GM10847 (cell line): ENCODE data around the gene LRMDA.

Experiments
- POLR2A ChIP-seq: IDR thresholded peaks from 2 replicates; pipeline ENCODE4 v1.6.1; 2011; ENCODE audit not compliant: insufficient read length; ENCODE audit errors: extremely low read depth

LRMDA gene

DNA sequence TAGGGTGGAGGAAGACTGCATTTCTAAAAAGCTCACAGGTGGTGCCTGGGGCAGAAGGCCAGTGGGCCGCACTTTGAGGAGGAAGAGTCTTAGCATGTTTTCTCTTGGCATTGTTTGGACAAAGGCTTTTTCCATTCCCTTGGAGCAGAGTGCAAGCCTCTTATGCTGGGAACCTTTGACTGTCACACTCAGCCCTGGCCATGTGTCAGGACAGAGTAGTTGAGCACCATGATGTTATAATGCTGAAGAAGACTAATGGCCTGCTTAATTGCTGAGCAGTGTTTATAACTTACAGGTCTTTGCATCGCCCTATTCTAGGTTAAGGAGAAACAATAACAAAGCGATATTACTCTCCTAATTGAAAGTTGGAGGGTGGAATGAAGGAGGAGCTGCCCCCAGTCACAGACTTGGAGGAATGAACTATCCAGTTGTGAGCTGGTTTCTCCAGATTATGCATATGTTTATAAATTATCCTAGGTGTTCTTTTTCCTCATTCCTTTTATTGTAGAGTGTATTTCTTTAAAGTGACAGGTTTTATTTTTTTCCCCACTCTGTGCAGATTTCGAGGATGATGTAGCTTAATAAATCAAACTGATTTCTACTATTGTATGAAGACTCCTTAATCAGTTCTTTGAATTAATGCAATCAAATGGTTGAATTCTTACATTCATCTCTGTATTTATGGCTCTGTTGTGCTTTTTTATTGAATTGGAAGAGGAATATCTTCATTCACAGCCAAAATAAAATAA lies 767.0 kb downstream of the LRMDA start:
- no peak for TF ChIP-seq POLR2A

DNA sequence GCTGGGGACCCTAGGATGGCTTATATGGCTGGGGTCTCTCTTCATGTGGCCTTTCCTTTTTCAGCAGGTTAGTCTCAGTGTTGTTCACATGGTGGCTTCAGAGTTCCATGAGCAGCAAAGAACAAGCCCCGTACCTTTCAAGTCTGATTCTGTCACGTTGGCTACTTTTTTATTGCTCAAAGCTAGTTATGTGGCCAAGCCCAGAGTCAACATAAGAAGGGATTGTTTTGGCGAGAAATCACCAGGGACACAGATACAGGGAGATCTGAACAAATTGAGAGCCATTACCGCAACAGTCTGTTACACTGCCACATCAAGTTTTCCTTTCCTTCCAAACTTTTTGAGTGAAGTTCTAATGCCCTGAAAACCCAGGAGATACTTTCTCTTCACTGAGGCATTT lies 770.5 kb downstream of the LRMDA start:
- TF ChIP-seq POLR2A, result no peak

DNA sequence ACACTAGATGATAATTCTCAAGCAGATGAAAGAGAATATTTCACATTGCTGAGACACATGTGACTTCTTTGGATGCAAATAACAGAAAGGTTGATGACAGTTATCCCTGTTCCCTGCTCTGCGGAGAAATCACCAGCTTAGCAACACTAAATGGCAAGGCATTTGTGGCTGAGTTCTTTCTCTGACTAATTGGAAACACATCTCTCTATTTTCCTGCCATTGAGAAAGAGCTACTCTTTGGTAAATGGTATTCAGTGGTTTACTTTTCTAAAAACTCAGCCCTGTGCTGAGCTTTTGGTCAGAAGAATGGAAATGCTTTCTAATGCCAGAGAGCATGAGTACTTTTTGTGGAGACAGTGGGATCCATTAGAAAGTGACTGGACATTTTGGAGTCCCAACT lies 771.4 kb downstream of the LRMDA start:
- no peak for TF ChIP-seq POLR2A

DNA sequence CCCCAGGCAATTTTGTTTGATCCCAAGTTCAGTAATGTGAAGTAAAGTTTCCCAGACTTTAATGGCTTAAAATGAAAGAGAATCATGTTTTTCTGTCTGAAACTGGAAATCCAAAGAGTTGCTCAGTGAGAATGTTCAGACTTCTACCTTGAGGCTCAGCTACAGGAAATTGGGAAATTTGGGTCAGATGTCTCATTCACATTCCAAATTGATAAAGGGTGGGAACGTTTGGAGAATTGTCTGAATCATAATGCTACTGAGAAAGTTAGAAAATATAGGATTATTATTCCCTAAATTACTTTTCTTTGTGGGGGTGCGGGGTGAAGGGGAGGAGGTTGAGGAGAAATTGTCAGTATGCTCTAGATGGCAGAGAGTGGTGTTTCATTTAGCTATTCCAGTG lies 773.9 kb downstream of the LRMDA start:
- TF ChIP-seq POLR2A, result no peak

DNA sequence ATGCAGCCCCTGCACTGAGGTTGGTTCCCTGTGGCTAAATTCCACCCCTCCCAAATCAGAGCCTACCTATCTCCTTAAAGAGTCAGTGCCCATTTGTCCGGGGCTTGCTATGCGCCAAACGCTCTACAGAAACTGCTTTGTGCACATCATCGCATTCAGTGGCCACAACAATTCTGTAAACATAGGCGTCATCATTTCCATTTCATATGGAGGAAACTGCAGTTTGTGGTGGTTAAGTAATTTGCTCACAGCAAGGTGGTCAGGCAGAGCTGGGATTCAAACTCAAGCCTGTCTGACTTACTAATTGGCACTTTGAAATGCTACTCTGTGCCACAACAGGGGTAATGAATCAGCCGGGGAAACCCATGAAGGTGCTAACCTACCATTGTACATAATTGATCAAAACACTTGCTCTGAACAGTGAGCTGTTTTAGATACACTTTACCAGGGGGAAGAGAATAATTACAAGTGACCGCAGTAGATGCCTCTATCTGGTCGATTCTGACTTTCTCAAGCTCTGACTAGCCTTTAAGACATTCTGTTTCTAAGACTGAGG lies 775.5 kb downstream of the LRMDA start:
- TF ChIP-seq POLR2A, result no peak

DNA sequence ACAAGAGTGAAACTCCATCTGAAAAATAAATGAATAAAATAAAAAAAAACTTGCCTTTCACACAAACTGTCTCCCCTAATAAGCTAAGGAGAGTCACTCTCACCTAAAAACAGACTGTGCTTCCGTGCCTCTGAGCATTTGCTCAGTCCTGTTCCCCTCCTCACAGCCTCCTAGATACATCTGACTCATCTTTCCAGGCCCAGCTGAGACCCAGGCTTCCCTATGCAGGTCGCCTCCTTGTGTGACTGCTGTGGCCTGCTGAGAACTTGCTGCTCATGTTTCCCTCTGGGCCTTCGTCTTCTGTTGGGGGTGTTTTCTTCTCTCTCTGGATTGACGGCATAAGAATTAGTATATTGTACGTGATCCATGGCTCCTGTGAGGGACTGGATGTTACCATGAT lies 777.7 kb downstream of the LRMDA start:
- no peak for TF ChIP-seq POLR2A

DNA sequence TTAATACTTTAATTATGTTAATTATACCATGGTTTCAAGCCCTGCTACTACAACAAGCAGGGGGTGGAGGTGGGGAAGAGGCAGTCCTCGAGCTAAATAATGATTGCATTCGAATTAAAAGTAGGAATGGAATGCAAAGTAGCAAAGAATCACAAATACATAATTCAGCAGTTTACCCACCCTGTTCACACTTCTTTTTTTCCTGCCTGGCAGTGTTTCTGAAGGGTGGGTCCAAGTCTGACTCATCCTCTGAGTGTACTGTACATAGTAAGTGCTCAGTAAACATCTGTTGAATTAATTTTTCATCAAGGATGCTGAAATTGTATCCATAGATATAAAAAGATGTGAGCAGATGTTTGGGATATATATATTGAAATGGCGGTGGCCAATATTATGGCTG lies 778.8 kb downstream of the LRMDA start:
- TF ChIP-seq POLR2A, result no peak

DNA sequence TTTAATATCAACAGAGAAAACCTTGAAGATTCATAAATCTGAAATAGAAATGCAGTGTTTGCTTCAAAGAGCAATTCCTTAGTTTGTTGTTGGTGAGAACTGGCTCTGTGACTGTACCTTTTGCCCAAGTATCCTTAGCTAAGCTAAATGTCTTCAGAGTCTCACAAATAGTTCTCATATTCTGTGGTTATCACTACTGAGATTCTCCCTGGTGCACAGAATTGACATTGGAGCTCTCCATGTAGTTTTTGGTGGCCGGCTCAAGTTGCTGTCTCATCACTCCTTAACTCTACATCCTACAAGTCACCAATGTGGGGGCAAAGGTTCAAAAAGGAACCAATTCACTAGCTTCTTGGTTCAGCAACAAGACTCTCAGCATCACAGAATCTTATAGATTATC lies 780.3 kb downstream of the LRMDA start:
- no peak for TF ChIP-seq POLR2A

DNA sequence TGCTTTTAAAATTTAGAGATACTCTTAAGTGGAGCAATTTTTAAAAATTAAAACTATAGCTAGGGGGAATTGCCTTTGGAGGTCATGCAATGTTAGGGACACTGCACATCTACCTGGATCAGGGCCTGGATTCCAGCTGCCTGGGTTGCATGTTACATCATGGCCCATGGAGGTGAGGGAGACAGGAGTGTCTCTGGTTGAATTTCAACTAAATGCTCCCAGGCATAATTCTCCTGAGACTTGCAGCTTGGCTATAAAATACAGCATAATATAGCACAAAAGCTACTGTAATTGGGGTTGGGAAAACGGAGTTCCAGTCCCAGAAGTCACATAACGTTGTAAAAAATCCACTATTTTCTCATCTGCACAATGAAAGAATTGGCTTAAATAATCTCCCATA lies 782.5 kb downstream of the LRMDA start:
- no peak for TF ChIP-seq POLR2A

DNA sequence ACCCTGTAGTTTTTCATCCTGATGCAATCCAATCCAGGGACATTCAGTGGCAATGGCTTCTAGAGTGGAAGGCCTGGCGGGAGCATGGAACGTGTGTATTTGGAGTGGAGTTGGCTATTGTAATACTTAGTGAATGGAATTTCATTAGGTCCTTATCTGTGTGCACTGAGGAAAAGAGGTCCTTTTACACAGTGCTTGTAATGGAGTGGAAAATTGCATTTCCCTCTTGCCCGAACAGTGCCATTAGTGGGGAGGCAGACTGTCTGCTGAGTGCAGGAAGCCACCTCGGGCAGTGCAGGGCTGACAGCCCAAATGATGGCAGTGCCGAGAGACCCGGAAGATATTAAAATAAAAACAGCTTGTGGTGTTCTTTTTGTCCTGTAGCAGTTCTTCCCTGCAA lies 786.6 kb downstream of the LRMDA start:
- no peak for TF ChIP-seq POLR2A

DNA sequence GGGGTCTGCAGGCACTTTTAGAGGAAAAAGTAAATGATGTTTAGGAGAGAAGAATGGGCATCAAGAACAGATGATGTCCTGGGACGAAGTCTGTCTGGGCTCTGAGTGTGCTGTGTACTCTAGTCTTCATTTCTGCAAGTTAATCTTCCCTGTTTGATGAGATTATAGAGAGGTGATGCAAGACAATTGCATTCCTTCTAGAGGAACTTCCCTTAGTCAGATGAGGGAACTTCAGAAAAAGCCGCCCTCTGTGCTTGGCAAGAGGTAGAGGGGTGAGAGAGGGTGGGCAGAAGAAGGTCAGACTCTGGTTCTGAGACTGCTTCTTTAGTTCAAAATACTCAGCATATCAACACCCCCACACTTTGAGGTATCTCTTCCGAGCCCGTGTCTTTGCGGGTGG lies 797.9 kb downstream of the LRMDA start:
- no peak for TF ChIP-seq POLR2A

DNA sequence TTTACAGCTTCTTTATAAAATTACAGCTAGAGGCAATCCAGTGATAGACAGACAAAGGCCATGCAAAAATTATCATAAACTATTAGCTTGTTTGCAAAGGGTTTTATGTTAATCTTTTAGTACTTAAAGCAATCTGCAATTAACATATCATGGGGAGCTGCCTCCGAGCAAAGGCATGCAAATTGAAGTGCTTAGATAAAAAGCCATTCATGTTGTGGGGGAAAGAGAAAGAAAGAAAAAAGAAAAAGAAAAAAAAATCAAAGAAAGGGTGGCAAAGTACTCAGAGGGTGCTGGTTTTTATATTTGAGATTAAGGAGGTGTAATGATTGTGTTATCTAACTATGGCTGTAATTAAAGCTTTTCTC lies 799.5 kb downstream of the LRMDA start:
- no peak for TF ChIP-seq POLR2A

DNA sequence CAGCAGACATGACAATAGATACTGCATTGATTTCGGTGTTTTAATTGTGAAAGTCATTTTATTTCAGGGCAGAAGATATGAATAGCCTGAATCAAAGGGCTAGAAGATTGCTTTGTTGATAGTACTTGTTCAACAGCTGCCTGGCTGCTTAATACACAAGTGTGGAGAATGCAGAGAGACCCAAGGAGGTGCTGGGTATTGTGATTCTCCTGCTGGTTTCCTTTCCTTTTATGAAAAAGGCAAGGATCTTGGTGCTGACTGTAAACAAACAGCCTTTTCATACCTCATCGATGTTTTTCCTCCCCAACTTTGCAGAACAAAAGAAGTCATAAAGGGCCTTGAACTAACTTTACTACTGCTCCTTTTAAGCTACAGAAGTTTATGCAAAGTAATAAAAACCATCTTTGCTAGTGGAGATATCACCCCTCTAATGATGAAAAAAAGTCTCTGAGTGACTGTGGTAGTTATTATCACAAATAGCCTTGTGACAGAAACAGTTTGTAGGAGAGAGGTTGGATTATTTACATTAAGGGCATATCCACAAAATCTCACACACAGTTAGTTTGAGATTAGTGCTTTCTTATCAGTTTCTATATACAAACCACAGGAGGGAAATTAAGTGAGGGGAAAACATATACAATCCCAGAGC lies 800.0 kb downstream of the LRMDA start:
- no peak for TF ChIP-seq POLR2A

DNA sequence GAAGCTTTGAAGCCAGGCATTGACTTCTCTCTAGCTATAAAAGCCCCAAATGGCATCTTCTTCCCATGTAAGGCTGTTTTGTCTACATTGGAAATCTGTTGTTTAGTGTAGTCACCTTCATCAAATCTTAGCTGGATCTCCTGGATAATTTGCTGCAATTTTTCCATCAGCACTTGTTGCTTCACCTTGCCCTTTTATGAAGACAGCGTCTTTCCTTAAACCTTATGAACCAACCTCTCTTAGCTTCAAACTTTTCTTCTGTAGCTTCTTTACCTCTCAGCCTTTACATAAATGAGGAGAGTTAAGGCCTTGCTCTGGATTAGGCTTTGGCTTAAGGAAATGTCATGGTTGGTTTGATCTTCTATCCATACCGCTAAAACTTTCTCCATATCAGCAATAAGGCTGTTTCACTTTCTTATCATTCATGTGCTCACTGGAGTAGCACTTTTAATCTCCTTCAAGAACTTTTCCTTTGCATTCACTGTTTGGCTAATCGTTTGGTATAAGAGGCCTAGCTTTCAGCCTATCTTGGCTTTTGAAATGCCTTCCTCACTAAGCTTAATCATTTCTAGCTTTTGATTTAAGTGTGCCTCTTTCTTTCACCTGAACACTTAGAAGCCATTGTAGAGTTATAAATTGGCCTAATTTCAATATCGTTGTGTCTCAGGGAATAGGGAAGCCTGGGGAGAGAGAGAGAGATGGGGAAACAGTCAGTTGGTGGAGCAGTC lies 803.2 kb downstream of the LRMDA start:
- TF ChIP-seq POLR2A, result no peak

DNA sequence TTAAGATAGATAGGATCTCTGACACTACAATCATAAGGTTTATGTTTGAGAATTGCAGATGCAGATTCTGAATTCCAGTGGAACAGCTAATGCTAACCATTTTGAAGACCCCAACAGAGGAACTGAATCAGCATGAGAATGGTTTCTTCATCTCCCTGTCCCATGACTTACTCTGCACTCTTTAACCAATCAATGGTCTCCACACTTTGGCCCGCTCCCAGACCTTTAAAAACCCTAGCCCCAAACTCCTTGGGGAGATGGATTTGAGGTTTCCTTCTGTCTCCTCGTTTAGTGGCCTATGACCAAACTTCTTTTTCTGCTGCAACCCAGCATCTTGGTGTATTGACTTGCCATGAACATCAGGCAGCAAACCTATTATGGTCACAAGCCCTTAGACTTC lies 804.9 kb downstream of the LRMDA start:
- no peak for TF ChIP-seq POLR2A

DNA sequence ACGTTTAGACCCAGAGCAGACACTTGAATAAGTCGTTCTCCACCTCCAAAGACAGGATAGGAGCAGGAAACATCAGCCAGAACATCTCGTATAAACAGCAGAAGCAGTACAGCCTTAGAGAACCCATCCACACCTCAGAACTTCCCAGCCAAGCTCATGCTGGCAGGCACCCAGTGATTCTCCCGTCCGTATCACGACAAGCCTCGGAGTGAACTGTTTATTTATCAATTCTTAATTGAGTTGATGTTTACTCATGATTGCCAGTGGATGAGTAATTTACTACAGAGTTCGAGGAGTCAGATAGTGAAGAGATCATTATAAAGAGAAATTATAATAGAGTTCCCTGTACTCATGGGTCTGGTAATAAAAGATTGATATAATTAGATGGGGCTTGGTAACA lies 811.5 kb downstream of the LRMDA start:
- no peak for TF ChIP-seq POLR2A

DNA sequence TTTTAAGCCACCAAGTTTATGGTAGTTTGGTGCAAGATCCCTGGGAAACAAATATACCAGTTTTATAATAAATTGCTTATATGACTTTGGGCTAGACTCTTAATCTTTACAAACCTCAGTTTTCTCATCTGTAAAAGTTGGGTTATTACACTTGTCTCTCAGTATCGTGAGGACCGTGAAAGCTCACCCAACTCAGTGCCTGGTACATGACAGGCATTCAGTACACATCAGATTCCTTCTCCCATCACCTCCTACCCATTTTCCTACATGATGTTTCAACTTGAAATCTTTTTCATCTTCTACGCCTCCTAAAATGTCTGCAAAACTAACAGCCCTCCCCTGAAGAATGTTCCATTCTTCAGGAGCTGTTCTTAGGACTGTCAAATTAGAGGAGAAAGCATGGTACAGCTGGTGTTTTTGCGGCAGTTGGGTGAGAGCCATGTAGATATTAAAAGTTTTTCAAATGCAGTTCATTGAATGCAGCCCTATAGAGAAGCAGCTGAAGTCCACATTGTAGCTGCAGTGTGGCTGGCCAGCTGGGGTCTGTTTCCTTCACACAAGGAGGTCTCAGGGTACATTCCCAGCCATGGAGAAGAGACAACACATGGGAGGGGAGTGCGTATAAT lies 812.8 kb downstream of the LRMDA start:
- no peak for TF ChIP-seq POLR2A
